B cell (primary cell): ENCODE results near the gene ITGA3. TPM values are rescaled to one million over a fixed set of nuclear protein-coding genes. Genes with fewer than 3 reads are reported as not detected.

ENCODE experiments used
- ATAC-seq: fragments of 200-7000 bp; cut with Tn5 transposase; one replicate; pipeline ENCODE4 v1.10.0; 2021; ENCODE audit warnings: low read depth, mild to moderate bottlenecking, moderate number of reproducible peaks, moderate library complexity
- CTCF ChIA-PET: fragments of 350-600 bp; sonication (Branson Sonifier 250); formaldehyde crosslinking; loops from one replicate; lab custom pipeline; 2021; ENCODE audit warnings: antibody characterized with exemption, inconsistent platforms; lab: Charles Lee
- POLR2A ChIA-PET: fragments of 350-600 bp; sonication (Branson Sonifier 250); formaldehyde crosslinking; loops from one replicate; lab custom pipeline; 2021; ENCODE audit warnings: antibody characterized with exemption; lab: Charles Lee
- DNase-seq: peaks from one replicate; pipeline ENCODE4 v3.0.0; 2013
- H2AFZ ChIP-seq: 2 replicates; pipeline ENCODE4 v1.6.1; 2012; ENCODE audit warnings: mild to moderate bottlenecking, low read depth, low read length; ENCODE audit not compliant: insufficient read depth, poor library complexity, severe bottlenecking
- H3K27ac ChIP-seq, 2 donors: 1 replicate in 1 of 2; 2 replicates in 1 of 2; pipeline ENCODE4 v1.5.1; 2012 to 2013; ENCODE audit warnings: low read length in 2 of 2, mild to moderate bottlenecking in 2 of 2, moderate library complexity in 1 of 2
- H3K27me3 ChIP-seq, 4 experiments: fragments of 200-600 bp in 1 of 4; sonication (generic) in 1 of 4; replicated peaks in 1 of 4; 1 replicate in 2 of 4; 2 replicates in 2 of 4; pipeline versions ENCODE4 v1.6.1 to v1.7.0; 2013 to 2016; ENCODE audit warnings: low read length in 3 of 4, mild to moderate bottlenecking in 2 of 4, mixed read lengths in 1 of 4, moderate library complexity in 1 of 4; ENCODE audit not compliant: insufficient read depth in 4 of 4, control insufficient read depth in 3 of 4; ENCODE audit errors: control extremely low read depth in 1 of 4
- H3K36me3 ChIP-seq, 2 experiments: replicated peaks in 1 of 2; 1 replicate in 1 of 2; 2 replicates in 1 of 2; pipeline versions ENCODE4 v1.6.1 to v1.7.1; 2013; ENCODE audit warnings: low read length in 1 of 2; ENCODE audit not compliant: insufficient read depth in 2 of 2, control insufficient read depth in 1 of 2; ENCODE audit errors: control extremely low read depth in 1 of 2, extremely low read depth in 1 of 2
- H3K4me1 ChIP-seq, 2 donors: fragments of 200-600 bp in 1 of 2; sonication (generic) in 1 of 2; 1 replicate in 1 of 2; 2 replicates in 1 of 2; pipeline versions ENCODE4 v1.5.1 to v1.6.1; 2013 to 2017; ENCODE audit warnings: low read length in 2 of 2; ENCODE audit not compliant: control insufficient read depth in 2 of 2, insufficient read depth in 2 of 2
- H3K4me2 ChIP-seq: replicated peaks from 2 replicates; pipeline ENCODE3; 2012; ENCODE audit warnings: mild to moderate bottlenecking, low read depth, low read length; ENCODE audit not compliant: poor library complexity, severe bottlenecking
- H3K4me3 ChIP-seq, 5 experiments: fragments of 200-600 bp in 1 of 5; sonication (generic) in 1 of 5; 1 replicate in 3 of 5; 2 replicates in 2 of 5; pipeline versions ENCODE4 v1.5.1 to v1.7.0; 2011 to 2016; ENCODE audit warnings: low read length in 4 of 5, mild to moderate bottlenecking in 4 of 5, low read depth in 2 of 5, control low read depth in 1 of 5, moderate library complexity in 1 of 5; ENCODE audit not compliant: insufficient read depth in 1 of 5; ENCODE audit errors: control extremely low read depth in 1 of 5, extremely low read depth in 1 of 5
- H3K79me2 ChIP-seq: fragments of 200-600 bp; sonication (generic); one replicate; pipeline ENCODE4 v1.6.0; 2016; ENCODE audit warnings: low read length; ENCODE audit not compliant: control insufficient read depth, insufficient read depth
- H3K9ac ChIP-seq: fragments of 200-600 bp; sonication (generic); 2 replicates; pipeline ENCODE4 v1.6.1; 2017; ENCODE audit warnings: mild to moderate bottlenecking, low read length, moderate library complexity
- H3K9me3 ChIP-seq, 3 donors: one replicate each; pipeline versions ENCODE4 v1.6.1 to v1.7.1; 2013; ENCODE audit warnings: low read length in 2 of 3; ENCODE audit not compliant: control insufficient read depth in 2 of 3, insufficient read depth in 1 of 3; ENCODE audit errors: control extremely low read depth in 1 of 3
- H4K20me1 ChIP-seq: 2 replicates; pipeline ENCODE4 v1.6.0; 2012; ENCODE audit warnings: mild to moderate bottlenecking, low read length; ENCODE audit not compliant: insufficient read depth, control insufficient read depth, poor library complexity, severe bottlenecking
- H3K27ac Mint-ChIP-seq: one replicate; pipeline ENCODE4 v1.8.0; 2021; ENCODE audit warnings: mixed read lengths
- H3K27me3 Mint-ChIP-seq: one replicate; pipeline ENCODE4 v1.8.0; 2021; ENCODE audit warnings: mixed read lengths
- H3K4me1 Mint-ChIP-seq: one replicate; pipeline ENCODE4 v1.8.0; 2021; ENCODE audit warnings: mixed read lengths
- H3K4me3 Mint-ChIP-seq: one replicate; pipeline ENCODE4 v1.8.0; 2021; ENCODE audit warnings: mixed read lengths
- H3K9me3 Mint-ChIP-seq: one replicate; pipeline ENCODE4 v1.8.0; 2022; ENCODE audit warnings: mixed read lengths; ENCODE audit not compliant: insufficient read depth
- CTCF ChIP-seq: fragments of 200-600 bp; IDR thresholded peaks from one replicate; pipeline ENCODE4 v1.8.0; 2022; ENCODE audit warnings: antibody characterized with exemption, mild to moderate bottlenecking
- EZH2 ChIP-seq: IDR thresholded peaks from 2 replicates; pipeline ENCODE4 v1.6.1; 2012; ENCODE audit warnings: borderline replicate concordance, low read depth, mild to moderate bottlenecking, moderate library complexity, low read length; ENCODE audit not compliant: insufficient read depth, poor library complexity, severe bottlenecking
- WGBS: methylation state at CpG from one replicate; pipeline ENCODE4 v1.1.5; 2013; ENCODE audit warnings: missing lambda C conversion rate; ENCODE audit not compliant: insufficient coverage; 5-methylcytosine and 5-hydroxymethylcytosine counted together
- intact Hi-C: fragments of 100-400 bp; cut with micrococcal nuclease; formaldehyde crosslinking; loops from one replicate; pipeline ENCODE4 v1.10.0; 2022
- polyA plus RNA-seq: library from polyadenylated mRNA; depleted of rRNA; stranded (reverse); fragments of >200 nt; gene quantifications from 2 replicates; pipeline ENCODE4 v1.2.3, GENCODE V29; 2012
- total RNA-seq, 2 donors: library from RNA; stranded (reverse); fragments of 120-200 nt in 1 of 2; gene quantifications; 1 replicate in 1 of 2; 2 replicates in 1 of 2; pipeline versions ENCODE4 v1.2.3 to v1.2.4, GENCODE V29; 2013 to 2022

Gene ITGA3
- total and polyA plus RNA-seq, 2 donors (not counting 1 experiment from before 2014, with no cell fraction given) = 11.9 to 13.3 TPM

DNA sequence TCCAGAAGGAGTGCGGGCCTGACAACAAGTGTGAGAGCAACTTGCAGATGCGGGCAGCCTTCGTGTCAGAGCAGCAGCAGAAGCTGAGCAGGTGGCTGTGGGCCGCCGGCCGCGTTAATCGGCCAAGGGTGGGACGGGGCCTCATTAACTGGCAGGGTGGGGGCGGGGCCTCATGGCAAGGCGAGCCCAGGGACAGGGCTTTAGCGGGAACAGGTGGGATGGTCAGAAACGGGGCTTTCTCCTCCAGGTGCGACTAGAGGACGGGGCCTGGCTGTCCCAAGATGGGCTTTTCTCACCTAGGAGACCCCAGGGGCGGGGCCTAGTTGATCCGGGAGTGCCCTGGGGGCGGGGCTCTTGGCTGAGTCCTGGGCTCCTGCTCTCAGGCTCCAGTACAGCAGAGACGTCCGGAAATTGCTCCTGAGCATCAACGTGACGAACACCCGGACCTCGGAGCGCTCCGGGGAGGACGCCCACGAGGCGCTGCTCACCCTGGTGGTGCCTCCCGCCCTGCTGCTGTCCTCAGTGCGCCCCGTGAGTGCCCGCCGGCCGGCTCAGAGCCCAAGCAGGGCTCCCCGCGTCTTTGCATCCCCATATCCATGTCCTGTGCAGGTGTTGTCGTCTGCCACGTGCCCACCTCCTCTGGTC lies 20.8 kb downstream of the ITGA3 start:
- Mint-ChIP-seq H3K4me3 (no peak overlapping the region), H3K4me1 (peaks cover 20% of the 10 kb centered on the region), H3K27me3 (no peaks in the 10 kb centered on the region), H3K27ac (no peak overlapping the region), H3K9me3 (no peaks in the 10 kb centered on the region)
- POLR2A ChIA-PET = no interaction called here
- CTCF ChIA-PET = interaction anchor here (0.9 to 1.7 kb wide), 2 partner anchors 11 to 21 kb away, joined by 3 to 9 read pairs; partner anchors contain the start of gene ITGA3
- Histone ChIP-seq H3K9ac (no peak overlapping the region), H3K9me3 (peaks cover 0 to 4% (median 0%) of the 10 kb centered on the region in 3 donors), H4K20me1 (no peaks in the 10 kb centered on the region), H3K36me3 (no peaks in the 10 kb centered on the region), H3K27ac (no peak overlapping the region), H3K4me1 (peaks cover 7 to 21% of the 10 kb centered on the region in 2 donors), H3K27me3 (no peaks in the 10 kb centered on the region), H2AFZ (no peak overlapping the region), H3K4me2 (no peak overlapping the region), H3K4me3 (no peak overlapping the region), H3K79me2 (no peaks in the 10 kb centered on the region)
- TF ChIP-seq EZH2 (no peak), CTCF (no peak)
- no peak for ATAC-seq
- intact Hi-C loops = no loop called here
- WGBS = 69% methylated on average over 39 of the region's 39 CpGs
- DNase-seq = no peak

- H3K79me2 ChIP-seq = no peaks in the 10 kb centered on the region
- no peak for ATAC-seq
- 100% methylated on average over 2 of the region's 4 CpGs for WGBS
Measured at GRCh38 chr17:50078430-50078829, 22.5 kb downstream of the ITGA3 start.

More at GRCh38 chr17:50078430-50078829, 22.5 kb downstream of the ITGA3 start:
- TF ChIP-seq CTCF (no peak), EZH2 (no peak)
- Mint-ChIP-seq H3K4me1 (peaks cover 21% of the 10 kb centered on the region), H3K27ac (no peak overlapping the region), H3K9me3 (no peaks in the 10 kb centered on the region), H3K27me3 (no peaks in the 10 kb centered on the region), H3K4me3 (no peak overlapping the region)
- Histone ChIP-seq H3K9ac (no peak overlapping the region), H3K4me2 (no peak overlapping the region), H3K36me3 (no peaks in the 10 kb centered on the region), H3K27ac (no peak overlapping the region), H3K27me3 (no peaks in the 10 kb centered on the region), H3K9me3 (no peaks in the 10 kb centered on the region), H3K4me1 (peaks cover 7 to 22% of the 10 kb centered on the region in 2 donors), H4K20me1 (no peaks in the 10 kb centered on the region), H3K4me3 (no peak overlapping the region), H2AFZ (no peak overlapping the region)
- POLR2A ChIA-PET = no interaction called here
- DNase-seq = no peak
- intact Hi-C loops = no loop called here
- CTCF ChIA-PET = interaction anchor here (0.6 to 1.7 kb wide), 2 partner anchors 9 to 220 kb away, joined by 5 to 9 read pairs; no protein-coding TSS in a partner anchor
